Measurements from ENCODE around the gene KCNN3. TPM values are rescaled to one million over a fixed set of nuclear protein-coding genes. Genes with fewer than 3 reads are reported as not detected.

Gene KCNN3
- total RNA-seq, 2 donors from 2014 or later: 0.04 to 0.32 TPM

DNA sequence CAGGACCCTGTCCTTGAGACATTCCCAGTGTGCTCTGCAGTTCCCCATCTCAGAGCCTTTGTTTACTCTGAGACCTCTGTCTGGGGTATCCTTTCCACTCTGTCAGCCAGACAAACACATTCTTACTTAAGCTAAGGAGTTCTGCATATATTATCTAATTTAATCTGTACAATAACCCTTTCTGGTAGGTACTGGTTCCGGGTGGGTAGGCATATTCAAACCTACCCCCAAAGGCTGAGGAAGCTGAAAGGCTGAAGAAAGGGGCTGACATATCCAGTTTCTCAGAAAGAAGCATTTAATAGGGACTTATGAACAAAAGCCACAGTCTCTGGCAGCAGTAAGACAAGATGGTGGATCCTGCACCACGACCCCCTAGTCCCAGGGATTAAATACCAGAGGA, 53.1 kb downstream of the KCNN3 start:
- H3K36me3 Mint-ChIP-seq: no peaks in the 10 kb centered on the region
- H3K9me3 Mint-ChIP-seq: no peaks in the 10 kb centered on the region
- no peak overlapping the region for H3K27ac Mint-ChIP-seq
- DNase-seq (ENCODE audit: low spot score in 2 of 2) (no peak), ATAC-seq (no peak)

DNA sequence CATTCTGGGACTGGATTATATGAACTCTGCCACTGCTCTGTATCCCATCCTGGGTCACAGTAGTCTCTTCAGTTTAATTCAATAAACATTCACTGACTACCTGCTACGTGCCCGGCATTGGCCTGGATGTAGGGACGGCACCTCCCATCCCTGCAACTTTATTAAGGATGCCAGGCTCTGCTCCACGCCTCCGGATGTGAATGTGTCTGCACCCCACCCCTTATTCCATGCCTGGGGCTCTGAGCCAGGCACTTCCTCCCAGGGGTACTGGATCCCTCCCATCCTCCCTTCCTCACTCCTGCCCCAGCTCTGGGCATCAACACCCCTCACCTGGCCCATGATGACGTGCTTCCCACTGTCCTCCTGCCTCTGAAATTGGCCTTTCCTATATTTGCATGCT, 53.7 kb downstream of the KCNN3 start:
- ATAC-seq (no peak), DNase-seq (ENCODE audit: low spot score in 2 of 2) (no peak)
- Mint-ChIP-seq H3K36me3 (no peaks in the 10 kb centered on the region), H3K9me3 (no peaks in the 10 kb centered on the region), H3K27ac (no peak overlapping the region)

DNA sequence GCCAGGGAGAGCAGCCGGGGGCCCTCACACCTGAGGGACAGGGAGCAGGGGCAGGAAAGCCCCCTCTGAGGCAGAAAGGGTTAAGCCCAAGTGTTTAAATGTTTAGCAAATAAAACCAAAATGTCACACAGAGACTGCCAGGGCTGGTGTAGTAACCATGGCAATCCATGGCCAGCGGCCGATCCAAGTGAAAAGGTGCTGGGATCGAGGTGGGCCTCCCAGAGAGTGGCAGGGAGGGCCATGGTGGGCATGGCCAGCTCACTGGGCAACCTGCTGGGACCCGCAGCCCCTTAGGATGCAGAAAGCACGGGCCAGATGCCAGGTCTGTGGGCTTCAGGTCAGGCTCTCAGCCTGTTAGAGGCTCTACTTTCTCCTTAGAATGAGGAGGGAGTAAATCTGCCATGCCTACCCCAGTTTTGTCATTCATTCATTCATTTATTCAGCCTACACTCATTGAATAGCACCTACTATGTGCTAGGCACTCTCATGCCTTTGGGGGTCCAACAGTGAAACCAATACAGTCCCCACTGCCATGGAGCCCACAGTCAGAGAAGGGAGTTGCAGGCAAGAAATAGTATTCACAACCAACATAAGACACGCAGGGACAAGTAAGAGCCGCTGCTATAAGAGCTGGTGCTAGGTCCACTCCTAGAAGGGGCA, 56.1 kb downstream of the KCNN3 start:
- no peak for ATAC-seq
- no peak for DNase-seq (ENCODE audit: low spot score in 2 of 2)
- H3K36me3 Mint-ChIP-seq: no peaks in the 10 kb centered on the region
- H3K27ac Mint-ChIP-seq: no peak overlapping the region
- H3K9me3 Mint-ChIP-seq: no peaks in the 10 kb centered on the region

DNA sequence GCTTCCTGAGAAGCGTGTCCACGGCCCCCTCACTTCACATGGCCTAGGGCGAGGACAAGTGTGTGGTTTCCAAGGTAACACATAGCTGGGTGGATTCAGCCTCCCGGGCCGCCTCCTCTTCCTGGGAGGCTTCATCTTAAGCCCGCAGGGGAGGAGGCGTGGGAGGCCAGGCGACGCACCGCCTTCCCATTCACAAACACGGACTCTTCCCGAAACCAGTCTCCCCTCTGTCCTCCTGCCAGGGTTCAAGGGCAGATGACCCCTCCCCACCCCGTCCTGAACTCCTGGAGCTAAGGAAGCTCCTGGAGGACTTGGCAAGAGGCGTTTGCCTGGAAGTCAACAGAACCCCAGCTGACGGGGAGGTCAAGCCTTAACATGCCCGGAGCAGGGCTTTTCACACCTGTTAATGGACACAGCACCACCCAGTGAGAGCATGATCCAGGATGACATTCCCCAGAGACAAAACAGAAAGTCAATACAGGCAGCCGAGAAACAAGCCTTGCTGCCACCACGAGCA, 56.7 kb downstream of the KCNN3 start:
- Mint-ChIP-seq H3K9me3 (no peaks in the 10 kb centered on the region), H3K27ac (peak overlapping the region in 1 of 2 donors; percentile 45), H3K36me3 (no peaks in the 10 kb centered on the region)
- ATAC-seq (no peak), DNase-seq (ENCODE audit: low spot score in 2 of 2) (no peak)

DNA sequence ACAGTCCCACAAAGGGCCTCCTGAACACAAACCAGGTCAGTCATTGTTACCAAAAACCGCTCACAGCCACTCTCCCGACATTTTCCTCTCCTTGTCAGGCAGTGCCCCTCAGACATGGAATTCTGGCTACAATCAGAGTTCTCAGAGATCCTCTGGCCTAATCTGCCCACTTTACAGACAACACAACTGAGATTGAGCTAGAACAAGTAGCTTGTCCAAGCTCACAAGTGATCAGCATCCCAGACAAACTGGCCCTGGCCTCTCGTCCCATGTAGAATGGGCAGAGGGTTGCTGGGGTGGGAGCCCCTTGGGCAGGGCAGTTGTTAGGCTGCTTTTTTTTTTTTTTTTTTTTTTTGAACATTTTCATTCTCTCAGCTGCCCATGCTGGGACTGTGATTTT, 57.2 kb downstream of the KCNN3 start:
- no peak overlapping the region for H3K27ac Mint-ChIP-seq
- ATAC-seq (no peak), DNase-seq (ENCODE audit: low spot score in 2 of 2) (no peak)
- H3K36me3 Mint-ChIP-seq: no peaks in the 10 kb centered on the region
- no peaks in the 10 kb centered on the region for H3K9me3 Mint-ChIP-seq

DNA sequence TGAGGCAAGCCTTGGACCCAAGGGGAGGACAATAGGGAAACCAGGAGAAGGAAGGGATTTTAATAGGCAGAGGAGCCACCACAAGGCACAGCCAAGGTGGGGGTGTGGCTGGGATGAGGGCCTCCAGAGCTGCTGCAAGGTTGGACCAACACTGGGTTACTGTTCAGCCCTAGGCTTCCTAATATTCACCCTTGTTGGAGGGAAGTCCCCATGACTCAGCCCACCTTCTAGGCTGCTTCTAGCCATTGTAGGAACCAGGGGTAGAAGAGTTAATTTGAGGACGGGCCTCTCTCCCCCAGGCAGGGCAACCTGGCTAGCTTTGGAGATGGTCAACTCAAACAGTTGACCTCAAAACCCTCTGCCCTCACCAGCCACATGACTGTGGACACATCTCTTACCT, 59.5 kb downstream of the KCNN3 start:
- DNase-seq (ENCODE audit: low spot score in 2 of 2) (no peak), ATAC-seq (peak in 1 of 2 donors; percentile 81)
- Mint-ChIP-seq H3K36me3 (no peaks in the 10 kb centered on the region), H3K27ac (peak overlapping the region; percentile 37 to 44), H3K9me3 (no peaks in the 10 kb centered on the region)

DNA sequence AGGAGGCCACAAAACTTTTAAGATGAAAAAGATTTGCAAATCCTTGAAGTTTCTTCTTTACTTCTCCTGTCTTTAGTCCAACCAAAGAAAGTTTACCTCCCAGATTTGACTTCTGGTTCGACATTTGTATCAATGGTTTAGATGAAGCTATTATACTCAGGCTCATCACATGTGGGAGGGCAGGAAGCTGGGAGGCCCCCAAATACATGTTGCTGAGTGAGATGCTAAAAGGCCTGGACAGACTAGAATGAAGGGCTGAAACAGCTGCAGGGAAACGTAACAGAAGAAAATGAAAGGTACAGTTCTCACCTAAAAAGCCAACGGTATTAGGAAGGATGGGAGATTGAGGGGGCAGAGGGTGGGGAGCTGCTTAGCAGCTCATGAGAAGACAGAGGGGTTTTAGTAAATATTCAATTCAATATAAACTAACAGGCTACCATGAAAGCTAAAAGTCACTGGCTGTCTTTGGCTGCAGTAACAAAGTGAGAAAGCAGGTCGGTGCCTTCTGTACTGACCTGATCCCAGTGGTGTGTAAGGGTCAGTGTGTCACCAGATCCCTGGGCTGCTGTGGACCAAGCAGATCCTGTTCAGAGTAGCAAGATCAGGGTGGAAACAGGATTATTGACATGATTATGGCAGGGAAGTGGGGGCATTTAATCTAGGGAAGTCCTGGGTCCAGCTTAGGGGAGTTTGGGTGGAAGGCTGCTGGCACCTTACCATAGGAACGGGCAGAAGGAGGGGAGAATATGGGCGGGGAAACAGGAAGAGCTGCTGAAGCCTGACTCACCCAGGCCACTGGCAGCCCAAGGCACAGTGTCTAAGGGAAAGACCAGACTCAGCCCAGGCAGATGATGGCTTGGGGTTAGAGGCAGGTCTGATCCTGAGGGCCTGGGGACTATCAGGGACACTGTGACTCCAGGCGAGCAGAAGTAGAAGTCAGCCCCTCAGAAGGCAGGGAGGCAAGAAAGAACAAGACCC, 60.4 kb downstream of the KCNN3 start:
- Mint-ChIP-seq H3K27ac (peak overlapping the region in 1 of 2 donors; percentile 44), H3K9me3 (no peaks in the 10 kb centered on the region), H3K36me3 (no peaks in the 10 kb centered on the region)
- ATAC-seq (peak; percentile 50 to 83), DNase-seq (ENCODE audit: low spot score in 2 of 2) (no peak)

DNA sequence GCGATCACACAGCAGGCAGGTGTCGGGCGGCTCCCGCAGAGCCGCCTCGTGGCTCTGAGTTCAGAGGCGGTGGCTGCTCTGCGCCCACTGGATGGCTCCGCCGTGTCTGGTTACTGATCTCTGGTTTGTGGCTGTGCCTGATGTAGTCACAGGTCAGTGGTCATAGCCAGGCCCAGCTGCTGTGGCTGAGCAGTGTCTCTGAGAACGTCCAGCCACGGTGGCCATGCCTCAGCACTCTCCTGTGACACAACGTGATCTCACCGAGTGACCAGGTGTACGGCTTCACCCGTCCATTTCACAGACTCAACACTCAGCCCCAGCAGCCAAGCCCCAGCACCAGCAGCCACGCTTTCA, 61.2 kb downstream of the KCNN3 start:
- Mint-ChIP-seq H3K9me3 (no peaks in the 10 kb centered on the region), H3K27ac (no peak overlapping the region), H3K36me3 (no peaks in the 10 kb centered on the region)
- DNase-seq (ENCODE audit: low spot score in 2 of 2) (no peak), ATAC-seq (no peak)

DNA sequence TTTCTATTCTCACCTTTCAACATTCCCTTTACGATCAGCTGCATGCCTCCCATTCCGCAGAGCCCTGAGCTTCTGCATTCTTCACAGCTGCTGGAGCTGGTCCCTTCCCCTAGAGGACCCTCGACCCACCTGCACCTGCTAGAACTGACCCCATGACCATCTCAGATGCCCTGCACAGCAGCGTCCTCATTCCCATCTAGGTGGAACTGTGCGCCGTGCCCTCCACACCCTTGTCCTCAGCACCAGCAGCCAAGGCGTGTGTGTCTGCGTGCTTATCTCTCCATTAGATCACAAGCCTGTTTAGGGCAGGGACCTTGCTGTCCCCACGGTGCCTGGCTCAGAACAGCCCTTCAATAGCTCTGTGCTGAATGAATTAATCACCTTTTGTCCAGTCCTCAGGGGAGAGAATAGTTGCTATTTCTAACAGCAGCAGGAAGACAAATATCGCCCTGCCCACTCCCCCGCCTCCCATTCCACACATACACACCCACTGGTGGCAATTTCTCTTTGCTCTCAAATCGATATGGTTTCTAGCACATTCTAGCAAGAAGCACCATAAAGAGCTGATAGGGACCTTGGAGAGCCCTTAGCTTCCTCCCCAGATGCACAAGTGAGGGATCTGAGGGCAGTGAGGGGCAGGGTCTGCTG, 61.7 kb downstream of the KCNN3 start:
- no peaks in the 10 kb centered on the region for H3K36me3 Mint-ChIP-seq
- no peak overlapping the region for H3K27ac Mint-ChIP-seq
- DNase-seq (ENCODE audit: low spot score in 2 of 2): no peak
- ATAC-seq: no peak
- H3K9me3 Mint-ChIP-seq: no peaks in the 10 kb centered on the region

DNA sequence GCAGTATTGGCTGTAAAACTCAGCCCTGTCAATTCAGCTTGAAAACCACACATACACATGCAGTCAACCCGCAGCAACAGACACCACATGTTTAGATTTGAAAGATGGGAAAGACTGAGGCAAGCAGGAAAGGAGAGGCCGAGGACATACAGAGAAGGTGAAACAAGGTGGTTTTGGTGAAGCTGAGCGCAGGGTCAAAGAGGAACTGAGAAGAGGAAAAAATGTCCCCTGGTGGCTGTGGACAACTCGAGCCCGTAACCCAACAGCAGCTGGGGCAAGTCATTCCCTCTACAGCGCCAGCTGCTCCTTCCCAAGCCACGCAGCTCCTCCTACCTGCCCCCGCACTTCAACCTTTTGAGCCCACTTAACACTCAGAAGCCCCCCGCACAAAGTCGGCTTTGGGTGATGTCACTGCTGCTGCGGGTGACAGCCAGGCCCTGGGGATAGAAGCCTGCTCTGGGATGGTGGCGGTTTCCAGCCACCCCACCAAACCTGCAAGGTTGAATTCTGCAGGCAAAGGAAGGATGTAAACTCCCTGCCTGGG, 63.0 kb downstream of the KCNN3 start:
- Mint-ChIP-seq H3K36me3 (no peaks in the 10 kb centered on the region), H3K27ac (no peak overlapping the region), H3K9me3 (no peaks in the 10 kb centered on the region)
- no peak for DNase-seq (ENCODE audit: low spot score in 2 of 2)
- ATAC-seq: no peak

DNA sequence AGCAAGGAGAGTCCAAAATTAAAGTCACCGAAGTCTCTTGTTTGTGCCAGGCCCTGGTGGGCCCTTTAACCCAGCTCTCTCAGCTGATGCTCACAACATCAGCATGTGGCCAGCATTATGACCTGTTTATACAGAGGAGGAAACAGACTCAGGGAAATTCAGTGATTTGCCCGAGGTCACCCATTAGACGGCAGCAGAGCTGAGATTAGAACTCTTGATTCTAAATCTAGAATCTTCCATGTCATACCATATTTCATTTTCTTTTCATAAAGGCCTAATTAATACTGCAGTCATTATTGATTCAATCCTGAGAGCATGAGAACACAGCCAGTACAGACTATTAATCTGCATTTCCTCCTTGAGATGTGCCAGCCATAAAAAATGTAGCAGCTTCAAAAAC, 63.7 kb downstream of the KCNN3 start:
- H3K9me3 Mint-ChIP-seq: no peaks in the 10 kb centered on the region

DNA sequence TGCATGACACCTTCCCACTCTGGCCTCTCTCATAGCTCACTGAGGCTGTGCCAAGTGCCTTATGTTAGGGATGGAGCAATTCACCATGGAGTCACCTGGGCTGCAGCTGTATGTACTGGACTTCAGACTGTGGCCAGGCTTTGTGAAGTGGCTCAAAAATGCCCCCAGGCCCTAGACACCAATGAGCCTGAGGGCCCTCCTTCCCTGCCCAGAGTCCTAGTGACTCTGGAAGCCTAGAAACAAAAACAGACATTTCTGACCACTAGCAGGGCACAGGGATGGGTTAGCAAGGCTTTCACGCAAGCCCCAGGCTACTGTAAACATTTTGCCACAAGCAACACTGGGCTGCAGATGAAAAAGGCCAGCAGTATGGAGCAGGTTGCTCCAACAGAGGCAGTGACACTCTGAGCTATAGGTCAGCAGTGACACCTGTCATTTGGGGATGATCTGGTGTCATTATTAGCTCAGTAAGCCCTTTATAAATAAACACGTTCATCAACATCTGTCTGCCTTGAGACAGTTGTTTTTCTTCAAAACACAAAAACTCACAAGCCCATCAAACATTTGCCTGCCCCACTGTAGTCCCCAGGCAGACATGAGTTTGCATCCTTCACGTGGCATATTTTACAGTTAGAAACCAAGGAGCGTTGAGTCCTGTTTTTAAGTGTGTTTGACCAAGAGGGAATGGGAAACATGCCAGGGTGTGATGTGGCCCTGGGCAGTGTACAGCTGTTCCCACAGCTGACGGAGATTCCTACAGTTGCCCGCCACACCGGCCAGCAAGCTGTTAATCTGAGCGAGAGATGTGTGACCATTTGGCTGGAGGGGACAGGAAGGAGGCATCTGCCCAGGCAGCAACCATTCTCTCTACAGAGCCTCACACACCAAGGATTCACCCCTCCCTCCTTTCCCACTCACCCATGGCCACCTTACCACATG, 66.8 kb downstream of the KCNN3 start:
- Mint-ChIP-seq H3K27ac (no peak overlapping the region), H3K36me3 (no peaks in the 10 kb centered on the region), H3K9me3 (no peaks in the 10 kb centered on the region)
- DNase-seq (ENCODE audit: low spot score in 2 of 2) (no peak), ATAC-seq (no peak)

More for the DNA sequence above, 63.7 kb downstream of the KCNN3 start:
- DNase-seq (ENCODE audit: low spot score in 2 of 2) (no peak), ATAC-seq (no peak)
- H3K27ac Mint-ChIP-seq: no peak overlapping the region
- no peaks in the 10 kb centered on the region for H3K36me3 Mint-ChIP-seq

DNA sequence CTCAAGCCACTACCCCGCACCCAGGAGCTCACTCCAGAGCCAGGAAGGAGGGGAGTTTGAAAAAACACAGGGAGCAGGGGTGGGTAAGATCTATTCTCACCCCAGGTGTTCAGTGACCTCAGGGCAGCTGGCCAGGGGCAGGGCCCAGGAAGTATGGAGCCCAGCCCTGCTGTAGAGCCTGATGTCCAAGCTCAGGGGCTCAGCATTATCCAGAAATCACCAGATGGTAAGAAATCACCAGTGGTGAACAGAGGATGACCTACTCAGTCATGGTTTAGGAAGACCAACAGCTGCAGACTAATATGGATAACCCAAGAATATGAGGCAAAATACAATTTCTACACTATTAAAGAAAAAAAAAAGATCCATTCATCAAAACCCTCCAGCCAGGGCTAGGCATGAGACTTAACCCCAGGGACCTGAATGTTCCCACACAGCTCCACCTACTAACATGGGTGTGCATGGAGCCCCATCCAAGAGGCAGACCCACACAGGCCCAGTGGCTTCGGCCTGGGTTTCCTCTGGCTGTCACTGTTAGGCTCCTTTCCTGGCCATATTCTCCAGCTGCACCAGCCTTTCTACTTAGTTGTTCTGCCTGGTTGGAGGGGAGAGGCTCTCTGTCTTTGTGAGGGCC, 67.6 kb downstream of the KCNN3 start:
- no peaks in the 10 kb centered on the region for H3K36me3 Mint-ChIP-seq
- ATAC-seq (no peak), DNase-seq (ENCODE audit: low spot score in 2 of 2) (no peak)
- no peak overlapping the region for H3K27ac Mint-ChIP-seq
- H3K9me3 Mint-ChIP-seq: no peaks in the 10 kb centered on the region

DNA sequence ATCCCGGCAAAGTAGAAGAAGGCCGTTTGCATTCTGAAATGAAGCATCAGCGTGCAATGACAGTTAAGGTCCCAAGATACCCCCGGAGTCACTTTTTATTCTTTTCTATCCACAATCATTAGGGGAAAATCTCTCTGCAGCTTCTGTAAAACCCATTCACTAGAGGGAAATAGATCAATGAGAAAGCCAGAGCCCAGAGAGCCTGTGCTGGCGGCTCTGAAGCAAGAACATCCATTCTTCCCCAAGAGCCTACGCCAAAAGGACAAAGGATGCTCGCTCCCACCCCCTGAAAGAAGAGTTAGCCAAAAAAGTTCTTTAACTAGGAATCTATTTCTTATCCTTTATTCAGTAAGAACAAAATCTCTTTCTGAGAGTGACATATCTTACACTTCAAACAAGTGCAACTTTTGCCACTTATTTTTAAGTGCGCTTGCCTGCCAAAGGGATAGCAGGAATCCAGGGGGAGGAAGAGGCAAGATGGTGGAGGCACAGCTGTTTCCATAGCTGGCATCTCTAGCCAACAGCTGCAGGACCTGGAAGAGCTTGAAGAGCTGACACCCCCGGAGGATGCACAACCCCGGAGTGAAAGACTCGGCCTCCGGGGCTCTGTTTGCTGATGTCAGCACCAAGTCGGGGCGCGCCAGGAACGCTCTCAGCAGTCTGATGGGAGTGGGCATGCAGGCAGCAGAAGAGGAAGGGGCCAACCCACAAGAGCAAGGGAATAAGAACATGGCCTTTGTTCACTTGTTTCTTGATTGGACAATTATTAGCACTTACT, 68.7 kb downstream of the KCNN3 start:
- no peaks in the 10 kb centered on the region for H3K36me3 Mint-ChIP-seq
- no peak for ATAC-seq
- no peak overlapping the region for H3K27ac Mint-ChIP-seq

DNA sequence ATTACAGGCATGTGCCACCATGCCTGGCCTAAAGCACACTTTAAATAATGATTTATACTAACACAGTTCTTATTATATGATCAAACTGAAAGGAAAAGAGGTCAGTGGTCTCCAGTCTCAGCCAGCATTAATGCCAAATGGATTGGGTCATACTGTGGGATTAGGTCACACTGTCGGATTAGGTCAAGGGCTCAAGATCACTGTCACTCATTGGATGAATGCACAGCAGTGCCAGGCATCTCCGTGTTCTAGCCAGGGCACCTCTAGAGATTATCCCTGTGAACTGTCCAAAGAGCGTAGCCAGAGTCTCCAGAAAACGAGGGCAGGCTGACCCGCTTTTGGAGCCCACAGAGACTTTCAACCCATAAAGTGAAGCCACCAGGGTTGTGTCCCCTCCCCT, 70.9 kb downstream of the KCNN3 start:
- H3K27ac Mint-ChIP-seq: no peak overlapping the region
- H3K36me3 Mint-ChIP-seq: no peaks in the 10 kb centered on the region
- no peaks in the 10 kb centered on the region for H3K9me3 Mint-ChIP-seq
- DNase-seq (ENCODE audit: low spot score in 2 of 2) (no peak), ATAC-seq (no peak)

More for the DNA sequence above, 68.7 kb downstream of the KCNN3 start:
- H3K9me3 Mint-ChIP-seq: no peaks in the 10 kb centered on the region
- no peak for DNase-seq (ENCODE audit: low spot score in 2 of 2)
